Measurements from ENCODE around the gene PDGFC. TPM values are rescaled to one million over a fixed set of nuclear protein-coding genes. Genes with fewer than 3 reads are reported as not detected.
A peak's percentile ranks its signal among the peaks of the same experiment; 100 is the strongest.

Gene PDGFC
- total and polyA plus RNA-seq, 2 of the 13 experiments (the other 11 are each of a cell fraction or from before 2014, with no cell fraction given), result 4.6 to 9.1 TPM

GRCh38 chr4:156792462-156793085 is 179.0 kb downstream of the PDGFC start (continued):
- TF ChIP-seq SALL2 (CRISPR knock-in tag; IDR thresholded peaks at IDR 0.05) (no peak), RNF2 (conservative IDR thresholded peaks at IDR 0.05; ENCODE audit: low read depth) (no peak), FOSL2 (CRISPR knock-in tag; IDR thresholded peaks at IDR 0.05) (no peak), KDM3A (CRISPR knock-in tag; IDR thresholded peaks at IDR 0.05; ENCODE audit: low read depth) (no peak), ZKSCAN8 (CRISPR knock-in tag; IDR thresholded peaks at IDR 0.05; ENCODE audit: borderline replicate concordance) (no peak), ZNF577 (CRISPR knock-in tag; IDR thresholded peaks at IDR 0.05; ENCODE audit: borderline replicate concordance, low read depth) (no peak)
- TF ChIP-seq, protein P1, sequence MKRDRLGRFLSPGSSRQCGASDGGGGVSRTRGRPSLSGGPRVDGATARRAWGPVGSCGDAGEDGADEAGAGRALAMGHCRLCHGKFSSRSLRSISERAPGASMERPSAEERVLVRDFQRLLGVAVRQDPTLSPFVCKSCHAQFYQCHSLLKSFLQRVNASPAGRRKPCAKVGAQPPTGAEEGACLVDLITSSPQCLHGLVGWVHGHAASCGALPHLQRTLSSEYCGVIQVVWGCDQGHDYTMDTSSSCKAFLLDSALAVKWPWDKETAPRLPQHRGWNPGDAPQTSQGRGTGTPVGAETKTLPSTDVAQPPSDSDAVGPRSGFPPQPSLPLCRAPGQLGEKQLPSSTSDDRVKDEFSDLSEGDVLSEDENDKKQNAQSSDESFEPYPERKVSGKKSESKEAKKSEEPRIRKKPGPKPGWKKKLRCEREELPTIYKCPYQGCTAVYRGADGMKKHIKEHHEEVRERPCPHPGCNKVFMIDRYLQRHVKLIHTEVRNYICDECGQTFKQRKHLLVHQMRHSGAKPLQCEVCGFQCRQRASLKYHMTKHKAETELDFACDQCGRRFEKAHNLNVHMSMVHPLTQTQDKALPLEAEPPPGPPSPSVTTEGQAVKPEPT (CRISPR knock-in tag; IDR thresholded peaks at IDR 0.05; ENCODE audit: low read depth), result no peak

DNA sequence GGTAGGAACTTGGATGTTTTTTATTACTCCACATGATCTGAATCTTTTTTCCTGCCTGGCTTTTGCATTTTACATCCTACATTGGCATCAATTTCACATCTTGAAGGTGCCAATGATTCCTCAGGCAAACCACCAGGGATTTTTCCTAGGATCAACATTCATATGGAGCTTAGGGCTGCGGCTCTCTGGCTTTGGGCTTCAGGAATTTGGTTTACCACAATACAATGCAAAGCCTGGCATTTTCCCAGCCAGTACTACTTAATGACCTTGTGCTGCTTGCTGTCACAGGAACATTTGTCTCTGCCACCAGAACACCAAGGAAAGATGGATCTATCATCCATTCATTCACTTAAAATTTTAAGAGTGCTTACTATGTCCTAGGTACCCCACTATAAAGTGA is 180.7 kb downstream of the PDGFC start:
- ATAC-seq, result no peak
- in situ Hi-C loops (cut with HindIII; ENCODE audit: extremely low pct_ligation_motif_present, low pct_unique_long_range_greater_than_20kb) (no loop called here), intact Hi-C loops (cut with micrococcal nuclease; ENCODE audit: unreplicated experiment) (no loop called here)
- DNase-seq (ENCODE audit: low spot score), result peak; percentile 53
- H3K27me3 ChIP-seq (ENCODE audit: control insufficient read depth in 1 of 2, insufficient read depth in 2 of 2, low read length in 2 of 2), result no peaks in the 10 kb centered on the region
- no peak overlapping the region for H3K27ac ChIP-seq (ENCODE audit: extremely low read length, insufficient read depth, low read length)
- H3K4me2 ChIP-seq (ENCODE audit: low read depth, low read length), result no peak overlapping the region
- H3K79me2 ChIP-seq (ENCODE audit: insufficient read depth, low read length), result no peaks in the 10 kb centered on the region
- POLR2A ChIA-PET, result no interaction called here
- 93% methylated on average over 1 of the region's 1 CpG for WGBS (ENCODE audit: low lambda C conversion rate)
- no TSS peak for BruUV-seq (replicated peaks)
- FAIRE-seq, result no peak
- H3K9me3 ChIP-seq (ENCODE audit: low read length), result no peaks in the 10 kb centered on the region
- no peak overlapping the region for H2AFZ ChIP-seq (ENCODE audit: low read length)
- TF ChIP-seq ATF1 (CRISPR knock-in tag; IDR thresholded peaks at IDR 0.05), result no peak
- no peak overlapping the region for H3K9ac ChIP-seq (ENCODE audit: insufficient read depth, low read depth, low read length)
- no peaks in the 10 kb centered on the region for H3K36me3 ChIP-seq (replicated peaks in 1 of 2; ENCODE audit: control insufficient read depth in 1 of 2, insufficient read depth in 2 of 2, low read length in 2 of 2)
- H3K4me3 ChIP-seq (replicated peaks in 1 of 3; ENCODE audit: insufficient read depth in 1 of 3, low read depth in 2 of 3, low read length in 3 of 3), result no peak overlapping the region
- peaks cover 23% of the 10 kb centered on the region for H3K4me1 ChIP-seq (ENCODE audit: insufficient read depth, low read length)
- CTCF ChIA-PET (ENCODE audit: low intra/inter-chr PET ratio, low total read pairs), result no interaction called here
- no peaks in the 10 kb centered on the region for H4K20me1 ChIP-seq (ENCODE audit: insufficient read depth, low read length)

Measured in HepG2 (cell line).